PFSK-1 (cell line): ENCODE data around the gene PPP1R2.
A peak's percentile ranks its signal among the peaks of the same experiment; 100 is the strongest.

Source experiments
- FOXP2 ChIP-seq: optimal IDR thresholded peaks from 2 replicates; pipeline ENCODE3; 2011; ENCODE audit warnings: borderline replicate concordance, control low read depth, inconsistent platforms; ENCODE audit not compliant: insufficient read depth; ENCODE audit errors: extremely low read length, extremely low read depth
- POLR2AphosphoS5 ChIP-seq: IDR thresholded peaks from 2 replicates; pipeline ENCODE4 v1.6.1; 2012; ENCODE audit warnings: low read depth, mild to moderate bottlenecking, control low read depth, low read length, moderate library complexity
- SIN3A ChIP-seq: IDR thresholded peaks from 2 replicates; pipeline ENCODE4 v1.6.1; 2012; ENCODE audit warnings: mild to moderate bottlenecking, low read length, moderate library complexity, borderline replicate concordance; ENCODE audit not compliant: insufficient read depth
- TAF1 ChIP-seq: IDR thresholded peaks from 2 replicates; pipeline ENCODE4 v1.6.1; 2012; ENCODE audit warnings: low read length, control low read depth, borderline replicate concordance; ENCODE audit not compliant: insufficient read depth
- TF ChIP-seq, protein P1 (sequence below), 2 experiments: IDR thresholded peaks; 2 replicates each; pipeline versions ENCODE4 v1.6.1 to v1.8.0; 2011 to 2012; ENCODE audit warnings: low read depth in 2 of 2, low read length in 2 of 2, control low read depth in 1 of 2, inconsistent platforms in 1 of 2, mild to moderate bottlenecking in 1 of 2, moderate library complexity in 1 of 2; ENCODE audit not compliant: insufficient read depth in 1 of 2

Gene PPP1R2

DNA sequence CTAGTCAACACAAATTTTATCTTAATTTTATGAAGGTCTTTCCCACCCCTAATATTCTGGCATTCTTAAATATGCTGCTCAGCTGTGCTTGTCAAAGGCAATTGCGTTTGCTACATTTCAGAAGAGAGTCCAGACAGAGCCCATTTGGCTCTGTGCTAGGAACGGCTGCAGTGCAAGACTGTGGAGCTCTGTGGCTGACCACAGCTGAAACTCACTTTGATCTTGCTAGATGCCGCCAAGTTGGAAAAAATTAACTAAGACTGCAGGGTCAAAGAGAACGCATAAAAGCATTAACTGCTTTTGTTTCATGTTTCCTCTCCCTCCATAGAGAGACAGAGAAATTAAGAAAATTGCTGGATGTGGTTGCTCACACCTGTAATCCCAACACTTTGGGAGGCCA is 7.6 kb upstream of the PPP1R2 start:
- TF ChIP-seq POLR2AphosphoS5 (no peak), SIN3A (no peak)

DNA sequence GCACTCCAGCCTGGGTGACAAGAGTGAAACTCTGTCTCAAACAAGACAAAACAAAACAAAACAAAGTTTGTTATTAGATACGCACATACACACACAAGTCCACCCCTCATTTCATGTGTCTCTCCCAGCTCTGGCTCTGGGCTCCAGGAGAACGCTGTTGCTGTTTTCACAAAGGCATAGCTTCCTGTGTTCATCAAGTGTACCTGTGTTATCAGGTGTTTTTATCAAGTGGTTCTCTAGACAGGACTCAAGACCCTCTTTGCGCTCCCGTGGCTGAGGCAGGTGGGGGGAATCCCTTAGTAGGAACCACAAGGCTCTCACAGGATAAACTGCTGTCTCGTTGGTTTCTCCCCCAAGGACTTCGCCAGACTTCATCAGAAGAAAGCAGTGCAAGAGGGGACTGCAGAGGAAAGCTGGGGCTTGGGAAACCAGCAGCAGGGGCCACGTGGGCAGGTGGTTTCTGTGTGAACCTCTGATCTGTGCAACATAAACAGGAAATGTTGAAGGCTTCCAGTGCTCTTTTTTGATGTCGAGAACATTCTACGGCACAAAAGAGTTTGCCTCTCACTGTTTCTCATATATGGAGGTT is 6.9 kb upstream of the PPP1R2 start:
- TF ChIP-seq POLR2AphosphoS5 (no peak), FOXP2 (no peak)

DNA sequence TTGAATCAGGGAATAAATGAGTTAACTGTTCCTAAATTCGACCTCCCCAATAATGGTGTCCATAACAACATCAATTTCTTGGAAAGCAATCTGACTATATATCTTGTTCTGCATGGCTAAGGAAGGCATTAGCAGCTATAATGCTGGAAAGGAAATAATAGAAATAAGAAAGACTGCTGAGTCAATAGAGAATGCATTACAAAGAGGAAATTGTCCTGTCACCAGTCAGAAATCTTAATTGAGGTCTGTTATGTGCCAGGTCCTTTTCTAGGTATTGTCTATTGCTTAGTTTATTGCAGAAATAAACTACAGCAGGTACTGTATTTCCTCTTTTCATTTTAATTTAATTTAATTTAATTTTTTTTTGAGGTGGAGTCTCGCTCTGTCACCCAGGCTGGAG is 5.9 kb upstream of the PPP1R2 start:
- TF ChIP-seq POLR2AphosphoS5 (no peak), SIN3A (no peak), TAF1 (no peak), FOXP2 (no peak)
- TF ChIP-seq, protein P1, sequence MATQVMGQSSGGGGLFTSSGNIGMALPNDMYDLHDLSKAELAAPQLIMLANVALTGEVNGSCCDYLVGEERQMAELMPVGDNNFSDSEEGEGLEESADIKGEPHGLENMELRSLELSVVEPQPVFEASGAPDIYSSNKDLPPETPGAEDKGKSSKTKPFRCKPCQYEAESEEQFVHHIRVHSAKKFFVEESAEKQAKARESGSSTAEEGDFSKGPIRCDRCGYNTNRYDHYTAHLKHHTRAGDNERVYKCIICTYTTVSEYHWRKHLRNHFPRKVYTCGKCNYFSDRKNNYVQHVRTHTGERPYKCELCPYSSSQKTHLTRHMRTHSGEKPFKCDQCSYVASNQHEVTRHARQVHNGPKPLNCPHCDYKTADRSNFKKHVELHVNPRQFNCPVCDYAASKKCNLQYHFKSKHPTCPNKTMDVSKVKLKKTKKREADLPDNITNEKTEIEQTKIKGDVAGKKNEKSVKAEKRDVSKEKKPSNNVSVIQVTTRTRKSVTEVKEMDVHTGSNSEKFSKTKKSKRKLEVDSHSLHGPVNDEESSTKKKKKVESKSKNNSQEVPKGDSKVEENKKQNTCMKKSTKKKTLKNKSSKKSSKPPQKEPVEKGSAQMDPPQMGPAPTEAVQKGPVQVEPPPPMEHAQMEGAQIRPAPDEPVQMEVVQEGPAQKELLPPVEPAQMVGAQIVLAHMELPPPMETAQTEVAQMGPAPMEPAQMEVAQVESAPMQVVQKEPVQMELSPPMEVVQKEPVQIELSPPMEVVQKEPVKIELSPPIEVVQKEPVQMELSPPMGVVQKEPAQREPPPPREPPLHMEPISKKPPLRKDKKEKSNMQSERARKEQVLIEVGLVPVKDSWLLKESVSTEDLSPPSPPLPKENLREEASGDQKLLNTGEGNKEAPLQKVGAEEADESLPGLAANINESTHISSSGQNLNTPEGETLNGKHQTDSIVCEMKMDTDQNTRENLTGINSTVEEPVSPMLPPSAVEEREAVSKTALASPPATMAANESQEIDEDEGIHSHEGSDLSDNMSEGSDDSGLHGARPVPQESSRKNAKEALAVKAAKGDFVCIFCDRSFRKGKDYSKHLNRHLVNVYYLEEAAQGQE (IDR thresholded peaks at IDR 0.05; ENCODE audit: insufficient read depth in 1 of 2, low read depth in 2 of 2, low read length in 2 of 2): no peak

DNA sequence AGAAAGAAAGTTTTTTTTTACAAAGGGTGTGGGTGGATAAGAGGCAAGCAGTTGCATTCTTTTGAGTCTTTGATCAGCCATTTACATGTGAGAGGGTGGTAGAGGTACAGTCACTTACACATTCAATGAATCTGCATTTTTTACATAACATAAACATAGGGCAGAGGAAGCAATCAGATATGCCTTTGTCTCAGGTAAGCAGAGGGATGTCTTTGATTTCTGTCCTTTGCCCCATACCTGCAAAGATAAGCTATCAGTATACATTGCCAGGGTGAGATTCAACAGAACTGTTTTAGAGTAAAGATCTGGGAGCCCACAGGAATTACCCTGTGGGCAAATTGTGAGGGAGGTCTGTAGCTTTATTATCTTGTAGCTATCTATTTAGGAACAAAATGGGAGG is 5.4 kb upstream of the PPP1R2 start:
- TF ChIP-seq TAF1 (no peak), POLR2AphosphoS5 (no peak), SIN3A (no peak), FOXP2 (no peak)
- TF ChIP-seq, protein P1 (IDR thresholded peaks at IDR 0.05; ENCODE audit: insufficient read depth in 1 of 2, low read depth in 2 of 2, low read length in 2 of 2): no peak

DNA sequence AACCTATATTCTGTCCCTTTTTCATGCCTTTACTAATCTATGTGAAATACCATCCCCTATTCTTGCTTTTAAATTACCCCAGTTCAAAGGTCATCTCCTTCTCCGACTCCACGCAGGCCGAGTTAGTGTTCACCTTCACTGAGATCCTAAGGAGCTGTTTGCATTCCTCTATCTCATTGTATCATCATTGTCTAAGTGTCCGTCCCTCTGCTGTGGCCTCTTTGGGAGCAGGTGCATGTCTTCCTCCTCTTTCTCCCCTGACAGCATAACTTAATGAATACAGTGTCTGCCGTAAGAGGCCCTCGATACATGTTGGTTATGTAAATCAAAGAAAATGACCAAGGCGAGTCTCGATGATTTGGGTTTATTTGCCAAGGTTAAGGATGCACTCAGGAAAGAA is 4.9 kb upstream of the PPP1R2 start:
- no peak for TF ChIP-seq FOXP2
- TF ChIP-seq, protein P1 (IDR thresholded peaks at IDR 0.05; ENCODE audit: insufficient read depth in 1 of 2, low read depth in 2 of 2, low read length in 2 of 2): no peak
- no peak for TF ChIP-seq TAF1
- TF ChIP-seq POLR2AphosphoS5: no peak
- no peak for TF ChIP-seq SIN3A

DNA sequence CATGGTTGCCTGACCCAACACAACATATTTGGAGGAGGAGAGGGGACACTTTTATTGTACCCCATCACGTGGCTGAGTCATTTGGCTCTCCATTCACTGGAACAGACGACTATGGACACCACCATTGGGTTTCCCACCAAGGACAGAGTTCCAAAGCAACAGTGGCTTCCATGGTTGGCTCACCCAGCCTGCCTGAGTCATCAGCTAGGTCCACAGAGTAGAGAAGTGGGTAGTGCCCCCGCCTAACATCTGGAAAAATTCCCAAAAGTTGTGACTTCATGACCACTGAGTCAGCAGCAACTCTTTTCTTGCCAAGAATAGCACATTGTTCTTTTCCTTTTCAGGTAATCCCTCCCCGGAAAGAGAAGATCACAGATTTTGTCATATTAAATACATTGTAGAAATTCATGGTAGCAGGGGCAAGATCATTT is 3.0 kb upstream of the PPP1R2 start:
- no peak for TF ChIP-seq POLR2AphosphoS5
- TF ChIP-seq, protein P1 (IDR thresholded peaks at IDR 0.05; ENCODE audit: insufficient read depth in 1 of 2, low read depth in 2 of 2, low read length in 2 of 2): peak; percentile 37 to 65; a peak in 2 of 4 replicates
